Loucy (cell line): ENCODE data around the gene CELF2.

ENCODE experiments used
- H2AFZ ChIP-seq: fragments of 200-600 bp; sonication (generic); 2 replicates; pipeline ENCODE4 v1.6.0; 2016; ENCODE audit warnings: antibody characterized with exemption, mild to moderate bottlenecking, low read length, moderate library complexity
- H3F3A ChIP-seq: fragments of 200-600 bp; 2 replicates; pipeline ENCODE4 v1.6.0; 2016; ENCODE audit warnings: antibody characterized with exemption, low read depth, mild to moderate bottlenecking
- H3K27me3 ChIP-seq: fragments of 200-600 bp; sonication (generic); 2 replicates; pipeline ENCODE4 v1.6.1; 2014; ENCODE audit warnings: low read length, mild to moderate bottlenecking; ENCODE audit not compliant: insufficient read depth, poor library complexity, severe bottlenecking
- H3K36me3 ChIP-seq: fragments of 200-600 bp; sonication (generic); 2 replicates; pipeline ENCODE4 v1.6.1; 2016; ENCODE audit warnings: low read length; ENCODE audit not compliant: insufficient read depth
- H3K4me1 ChIP-seq: fragments of 200-600 bp; sonication (generic); 2 replicates; pipeline ENCODE4 v1.5.1; 2014; ENCODE audit warnings: low read length, mild to moderate bottlenecking; ENCODE audit not compliant: insufficient read depth, poor library complexity, severe bottlenecking
- H3K4me2 ChIP-seq: fragments of 200-600 bp; sonication (generic); 2 replicates; pipeline ENCODE4 v1.6.0; 2014; ENCODE audit warnings: antibody characterized with exemption, low read length, low read depth, mild to moderate bottlenecking; ENCODE audit not compliant: poor library complexity, severe bottlenecking
- H3K4me3 ChIP-seq: fragments of 200-600 bp; sonication (generic); 2 replicates; pipeline ENCODE4 v1.5.1; 2014; ENCODE audit warnings: low read length, mild to moderate bottlenecking, mixed read lengths; ENCODE audit not compliant: poor library complexity, severe bottlenecking
- H3K79me2 ChIP-seq: fragments of 200-600 bp; sonication (generic); 2 replicates; pipeline ENCODE4 v1.6.1; 2014; ENCODE audit warnings: low read length; ENCODE audit not compliant: insufficient read depth
- H3K9ac ChIP-seq: fragments of 200-600 bp; sonication (generic); 2 replicates; pipeline ENCODE4 v1.6.0; 2014; ENCODE audit warnings: mild to moderate bottlenecking, low read depth, low read length, moderate library complexity; ENCODE audit not compliant: poor library complexity, severe bottlenecking
- H3K9me2 ChIP-seq: fragments of 200-600 bp; sonication (generic); replicated peaks from 2 replicates; pipeline ENCODE4 v1.6.1; 2016; ENCODE audit warnings: low read depth, low read length, mixed read lengths
- H3K9me3 ChIP-seq: fragments of 200-600 bp; sonication (generic); 2 replicates; pipeline ENCODE4 v1.6.1; 2014; ENCODE audit warnings: mild to moderate bottlenecking, antibody characterized with exemption, low read length, low read depth; ENCODE audit not compliant: insufficient read depth
- H4K20me1 ChIP-seq: fragments of 200-600 bp; sonication (generic); 2 replicates; pipeline ENCODE4 v1.6.0; 2014; ENCODE audit warnings: antibody characterized with exemption, low read length, mild to moderate bottlenecking; ENCODE audit not compliant: insufficient read depth, poor library complexity, severe bottlenecking
- CTCF ChIP-seq: fragments of 200-600 bp; sonication (generic); conservative IDR thresholded peaks from 2 replicates; pipeline ENCODE4 v1.5.1; 2014; ENCODE audit warnings: mild to moderate bottlenecking, antibody characterized with exemption, low read length
- EZH2phosphoT487 ChIP-seq: fragments of 200-600 bp; IDR thresholded peaks from 2 replicates; pipeline ENCODE4 v1.6.1; 2018; ENCODE audit warnings: antibody characterized with exemption, mild to moderate bottlenecking, moderate library complexity, borderline replicate concordance

CELF2 gene

GRCh38 chr10:11307937-11308336, 290.3 kb downstream of the CELF2 start:
- 0 out of 2 replicates have a peak, but pooled peaks cover 5% of the 10 kb centered on the region for H3K9me3 ChIP-seq
- no peak overlapping the region for H2AFZ ChIP-seq
- TF ChIP-seq CTCF (no peak), EZH2phosphoT487 (no peak)
- H3K4me3 ChIP-seq, result no peak overlapping the region
- no peaks in the 10 kb centered on the region for H3K4me1 ChIP-seq
- no peaks in the 10 kb centered on the region for H3K27me3 ChIP-seq
- 0 out of 2 replicates have a peak, but pooled peaks cover 2% of the 10 kb centered on the region for H3F3A ChIP-seq
- peaks cover 6% of the 10 kb centered on the region; the same call in 1 of the 2 replicates for H3K79me2 ChIP-seq
- no peak overlapping the region for H3K9ac ChIP-seq
- no peaks in the 10 kb centered on the region for H4K20me1 ChIP-seq
- H3K9me2 ChIP-seq, result no peaks in the 10 kb centered on the region
- H3K4me2 ChIP-seq, result no peak overlapping the region
- peaks cover 100% of the 10 kb centered on the region for H3K36me3 ChIP-seq

GRCh38 chr10:11311027-11311426, 293.4 kb downstream of the CELF2 start:
- Histone ChIP-seq H3K4me2 (no peak overlapping the region), H4K20me1 (no peaks in the 10 kb centered on the region), H3K36me3 (peaks cover 100% of the 10 kb centered on the region), H3K79me2 (peaks cover 6% of the 10 kb centered on the region; the same call in 1 of the 2 replicates), H2AFZ (no peak overlapping the region), H3K4me3 (no peak overlapping the region), H3K9ac (no peak overlapping the region), H3K27me3 (no peaks in the 10 kb centered on the region), H3K4me1 (no peaks in the 10 kb centered on the region), H3K9me2 (no peaks in the 10 kb centered on the region), H3K9me3 (0 out of 2 replicates have a peak, but pooled peaks cover 5% of the 10 kb centered on the region), H3F3A (0 out of 2 replicates have a peak, but pooled peaks cover 2% of the 10 kb centered on the region)
- no peak for TF ChIP-seq EZH2phosphoT487
- no peak for TF ChIP-seq CTCF

- Histone ChIP-seq H3K4me2 (no peak overlapping the region), H2AFZ (no peak overlapping the region), H3F3A (0 out of 2 replicates have a peak, but pooled peaks cover 2% of the 10 kb centered on the region), H3K9me3 (0 out of 2 replicates have a peak, but pooled peaks cover 5% of the 10 kb centered on the region), H3K9me2 (no peaks in the 10 kb centered on the region), H4K20me1 (no peaks in the 10 kb centered on the region), H3K79me2 (peaks cover 6% of the 10 kb centered on the region; the same call in 1 of the 2 replicates), H3K36me3 (peaks cover 100% of the 10 kb centered on the region), H3K9ac (no peak overlapping the region), H3K27me3 (no peaks in the 10 kb centered on the region), H3K4me1 (no peaks in the 10 kb centered on the region), H3K4me3 (no peak overlapping the region)
- TF ChIP-seq CTCF (no peak), EZH2phosphoT487 (no peak)
Measured at GRCh38 chr10:11313463-11313862, 295.8 kb downstream of the CELF2 start.
